GM13977 (cell line): Measurements from ENCODE around the gene KDM4B.
A peak's percentile ranks its signal among the peaks of the same experiment; 100 is the strongest.

Experiments
- DNase-seq: peaks from one replicate; pipeline ENCODE4 v3.0.0; 2012; ENCODE audit warnings: low spot score
- CTCF ChIP-seq: IDR thresholded peaks from 2 replicates; pipeline ENCODE4 v1.5.1; 2012; ENCODE audit warnings: mild to moderate bottlenecking, control low read depth; ENCODE audit not compliant: insufficient read depth; ENCODE audit errors: extremely low read depth, missing control alignments
- in situ Hi-C: fragments of 300-500 bp; cut with MboI; formaldehyde crosslinking; loops from one replicate; pipeline ENCODE4 v1.12.0; 2022; ENCODE audit warnings: low sequenced_read_pairs, low pct_unique_long_range_greater_than_20kb, mixed read lengths, inconsistent platforms; ENCODE audit not compliant: unreplicated experiment

KDM4B gene

GRCh38 chr19:5184930-5185329 is 216.0 kb downstream of the KDM4B start:
- in situ Hi-C loops, result no loop called here
- TF ChIP-seq CTCF, result no peak
- peak; percentile 1 for DNase-seq

- DNase-seq, result no peak
- TF ChIP-seq CTCF, result no peak
- in situ Hi-C loops, result no loop called here
Measured at GRCh38 chr19:5186293-5187050, 217.6 kb downstream of the KDM4B start.

GRCh38 chr19:5188548-5189317 is 219.8 kb downstream of the KDM4B start:
- DNase-seq, result no peak
- in situ Hi-C loops, result no loop called here
- TF ChIP-seq CTCF, result no peak

GRCh38 chr19:5189318-5189607 is 220.3 kb downstream of the KDM4B start:
- DNase-seq, result no peak
- in situ Hi-C loops, result no loop called here
- TF ChIP-seq CTCF, result no peak

- in situ Hi-C loops, result no loop called here
- DNase-seq, result no peak
- TF ChIP-seq CTCF, result no peak
Measured at GRCh38 chr19:5191091-5191490, 222.2 kb downstream of the KDM4B start.

GRCh38 chr19:5192568-5192967 is 223.7 kb downstream of the KDM4B start:
- in situ Hi-C loops, result no loop called here
- no peak for DNase-seq
- no peak for TF ChIP-seq CTCF

GRCh38 chr19:5193192-5193591 is 224.3 kb downstream of the KDM4B start:
- TF ChIP-seq CTCF, result no peak
- DNase-seq, result no peak
- in situ Hi-C loops, result no loop called here
